Mesodermal cell (in vitro differentiated cells): ENCODE results near the gene PTPRN2.
"Not testable (repeated sequence)": the region's sequence is repeated elsewhere in the genome, so short reads cannot be mapped to it uniquely, and the experiment has no call there.

ENCODE experiments used
- H3K27ac ChIP-seq: 2 replicates; pipeline ENCODE4 v1.7.0; 2013; ENCODE audit warnings: mild to moderate bottlenecking, low read depth, low read length, moderate library complexity; ENCODE audit not compliant: severe bottlenecking
- H3K36me3 ChIP-seq: 2 replicates; pipeline ENCODE4 v1.7.1; 2013; ENCODE audit warnings: mild to moderate bottlenecking, low read length, moderate library complexity; ENCODE audit not compliant: control insufficient read depth, insufficient read depth
- H3K4me1 ChIP-seq: one replicate; pipeline ENCODE4 v1.7.1; 2013; ENCODE audit warnings: mild to moderate bottlenecking, low read length; ENCODE audit not compliant: insufficient read depth, control insufficient read depth, poor library complexity, severe bottlenecking
- H3K4me3 ChIP-seq: 2 replicates; pipeline ENCODE4 v1.7.0; 2013; ENCODE audit warnings: low read length, control low read depth, mild to moderate bottlenecking; ENCODE audit not compliant: insufficient read depth, poor library complexity, severe bottlenecking; ENCODE audit errors: extremely low read depth
- H3K9me3 ChIP-seq: 2 replicates; pipeline ENCODE4 v1.7.1; 2013; ENCODE audit warnings: mild to moderate bottlenecking, low read length, moderate library complexity; ENCODE audit not compliant: control insufficient read depth
- WGBS, 2 experiments: methylation state at CpG; one replicate each; pipeline ENCODE4 v1.1.5; 2013; ENCODE audit warnings: missing lambda C conversion rate in 2 of 2; ENCODE audit not compliant: insufficient coverage in 2 of 2; 5-methylcytosine and 5-hydroxymethylcytosine counted together

PTPRN2 gene

GRCh38 chr7:157946398-157947060, 641.1 kb downstream of the PTPRN2 start:
- no peak overlapping the region for H3K4me3 ChIP-seq
- H3K9me3 ChIP-seq = peaks cover 86% of the 10 kb centered on the region
- H3K4me1 ChIP-seq = no peaks in the 10 kb centered on the region
- no peaks in the 10 kb centered on the region for H3K36me3 ChIP-seq
- 72 to 86% methylated on average over 9 of the region's 9 CpGs for WGBS, 2 experiments
- no peak overlapping the region for H3K27ac ChIP-seq

GRCh38 chr7:157945401-157945800, 642.2 kb downstream of the PTPRN2 start:
- Histone ChIP-seq H3K4me1 (no peaks in the 10 kb centered on the region), H3K4me3 (no peak overlapping the region), H3K36me3 (no peaks in the 10 kb centered on the region), H3K9me3 (peaks cover 80% of the 10 kb centered on the region), H3K27ac (no peak overlapping the region)
- WGBS, 2 experiments = 81 to 89% methylated on average over 15 to 19 of the region's 19 CpGs

GRCh38 chr7:157944734-157945291, 642.8 kb downstream of the PTPRN2 start:
- Histone ChIP-seq H3K27ac (no peak overlapping the region), H3K4me3 (no peak overlapping the region), H3K9me3 (peaks cover 77% of the 10 kb centered on the region), H3K4me1 (no peaks in the 10 kb centered on the region), H3K36me3 (no peaks in the 10 kb centered on the region)
- 85 to 91% methylated on average over 4 to 6 of the region's 10 CpGs for WGBS, 2 experiments

- Histone ChIP-seq H3K4me3 (no peak overlapping the region), H3K9me3 (peaks cover 79% of the 10 kb centered on the region), H3K36me3 (no peaks in the 10 kb centered on the region), H3K27ac (no peak overlapping the region), H3K4me1 (no peaks in the 10 kb centered on the region)
- WGBS, 2 experiments = 76 to 88% methylated on average over 12 to 13 of the region's 14 CpGs
Measured at GRCh38 chr7:157944051-157944450, 643.6 kb downstream of the PTPRN2 start.

- Histone ChIP-seq H3K27ac (no peak overlapping the region), H3K9me3 (peaks cover 81% of the 10 kb centered on the region), H3K36me3 (no peaks in the 10 kb centered on the region), H3K4me1 (no peaks in the 10 kb centered on the region), H3K4me3 (no peak overlapping the region)
- 85 to 88% methylated on average over 5 of the region's 6 CpGs for whole genome bisulfite sequencing, 2 experiments
Measured at GRCh38 chr7:157943561-157943960, 644.1 kb downstream of the PTPRN2 start.

- WGBS, 2 experiments = 93% methylated on average over 2 of the region's 4 CpGs; no CpG with 5 or more reads in 1 of the 2 experiments
- Histone ChIP-seq H3K4me3 (no peak overlapping the region), H3K4me1 (no peaks in the 10 kb centered on the region), H3K9me3 (peaks cover 87% of the 10 kb centered on the region), H3K36me3 (no peaks in the 10 kb centered on the region), H3K27ac (no peak overlapping the region)
Measured at GRCh38 chr7:157941210-157941609, 646.4 kb downstream of the PTPRN2 start.

- Histone ChIP-seq H3K36me3 (no peaks in the 10 kb centered on the region), H3K4me1 (no peaks in the 10 kb centered on the region), H3K27ac (no peak overlapping the region), H3K4me3 (no peak overlapping the region), H3K9me3 (peaks cover 87% of the 10 kb centered on the region)
- WGBS, 2 experiments = 61 to 84% methylated on average over 2 to 3 of the region's 7 CpGs
Measured at GRCh38 chr7:157940497-157940896, 647.1 kb downstream of the PTPRN2 start.

- Histone ChIP-seq H3K36me3 (no peaks in the 10 kb centered on the region), H3K9me3 (peaks cover 82% of the 10 kb centered on the region), H3K4me3 (no peak overlapping the region), H3K27ac (no peak overlapping the region), H3K4me1 (no peaks in the 10 kb centered on the region)
- 52 to 74% methylated on average over 3 to 4 of the region's 4 CpGs for WGBS, 2 experiments
Measured at GRCh38 chr7:157938211-157938610, 649.4 kb downstream of the PTPRN2 start.

- no peaks in the 10 kb centered on the region for H3K4me1 ChIP-seq
- 86 to 88% methylated on average over 13 to 14 of the region's 16 CpGs for WGBS, 2 experiments
- H3K4me3 ChIP-seq = no peak overlapping the region
- no peaks in the 10 kb centered on the region for H3K36me3 ChIP-seq
- H3K9me3 ChIP-seq = peaks cover 79% of the 10 kb centered on the region
- no peak overlapping the region for H3K27ac ChIP-seq
Measured at GRCh38 chr7:157937406-157937805, 650.2 kb downstream of the PTPRN2 start.

- Histone ChIP-seq H3K36me3 (no peaks in the 10 kb centered on the region), H3K27ac (no peak overlapping the region), H3K4me3 (no peak overlapping the region), H3K4me1 (no peaks in the 10 kb centered on the region), H3K9me3 (peaks cover 79% of the 10 kb centered on the region)
- 68 to 69% methylated on average over 6 to 8 of the region's 8 CpGs for WGBS, 2 experiments
Measured at GRCh38 chr7:157936976-157937375, 650.6 kb downstream of the PTPRN2 start.

- not testable (repeated sequence) for H3K27ac ChIP-seq, H3K4me3 ChIP-seq, H3K4me1 ChIP-seq, H3K36me3 ChIP-seq
- 69 to 70% methylated on average over 8 to 9 of the region's 11 CpGs for WGBS, 2 experiments
- H3K9me3 ChIP-seq = peaks cover 82% of the 10 kb centered on the region
Measured at GRCh38 chr7:157935721-157936120, 651.9 kb downstream of the PTPRN2 start.
